ENCODE results near the gene NCKAP1. TPM values are rescaled to one million over a fixed set of nuclear protein-coding genes. Genes with fewer than 3 reads are reported as not detected.

The NCKAP1 gene
- total and polyA plus RNA-seq, 4 donors = 16.1 to 64.2 (median 24.4) TPM

GRCh38 chr2:182937870-182938269 is 100.4 kb downstream of the NCKAP1 start (continued):
- TF ChIP-seq CTCF (IDR thresholded peaks at IDR 0.05; ENCODE audit: low read depth, low read length, missing input control) = no peak

GRCh38 chr2:182933629-182934028 is 104.6 kb downstream of the NCKAP1 start:
- peaks cover under 1 to 16% (median 8%) of the 10 kb centered on the region in 4 donors for H3K36me3 ChIP-seq (ENCODE audit: control insufficient read depth in 4 of 4, insufficient read depth in 3 of 4, low read depth in 1 of 4, low read length in 3 of 4)
- no peak for DNase-seq (ENCODE audit: low spot score)
- 63% methylated on average over 3 of the region's 3 CpGs for WGBS

More at GRCh38 chr2:182933629-182934028, 104.6 kb downstream of the NCKAP1 start:
- Histone ChIP-seq H3K4me3 (ENCODE audit: low read depth in 1 of 3, low read length in 3 of 3) (no peak overlapping the region), H3K27me3 (ENCODE audit: control insufficient read depth in 4 of 4, insufficient read depth in 4 of 4, low read length in 3 of 4) (no peaks in the 10 kb centered on the region), H3K9ac (ENCODE audit: low read depth in 1 of 2, low read length in 2 of 2) (no peak overlapping the region), H3K9me3 (ENCODE audit: control insufficient read depth in 4 of 4, low read length in 3 of 4) (no peaks in the 10 kb centered on the region), H3K4me1 (ENCODE audit: control insufficient read depth in 4 of 4, insufficient read depth in 4 of 4, low read length in 3 of 4) (no peaks in the 10 kb centered on the region), H3K27ac (ENCODE audit: low read depth in 1 of 2, low read length in 2 of 2) (no peak overlapping the region)
- TF ChIP-seq ZBTB33 (IDR thresholded peaks at IDR 0.05) (no peak), RAD21 (IDR thresholded peaks at IDR 0.05) (no peak), CTCF (IDR thresholded peaks at IDR 0.05; ENCODE audit: low read depth, low read length, missing input control) (no peak), JUND (IDR thresholded peaks at IDR 0.05) (no peak), TAF1 (conservative IDR thresholded peaks at IDR 0.05) (no peak), HNF4G (IDR thresholded peaks at IDR 0.05) (no peak), MAX (IDR thresholded peaks at IDR 0.05) (no peak), SP1 (IDR thresholded peaks at IDR 0.05) (no peak), FOXA1 (IDR thresholded peaks at IDR 0.05) (no peak), FOXA2 (IDR thresholded peaks at IDR 0.05) (no peak)
- TF ChIP-seq, protein P1, sequence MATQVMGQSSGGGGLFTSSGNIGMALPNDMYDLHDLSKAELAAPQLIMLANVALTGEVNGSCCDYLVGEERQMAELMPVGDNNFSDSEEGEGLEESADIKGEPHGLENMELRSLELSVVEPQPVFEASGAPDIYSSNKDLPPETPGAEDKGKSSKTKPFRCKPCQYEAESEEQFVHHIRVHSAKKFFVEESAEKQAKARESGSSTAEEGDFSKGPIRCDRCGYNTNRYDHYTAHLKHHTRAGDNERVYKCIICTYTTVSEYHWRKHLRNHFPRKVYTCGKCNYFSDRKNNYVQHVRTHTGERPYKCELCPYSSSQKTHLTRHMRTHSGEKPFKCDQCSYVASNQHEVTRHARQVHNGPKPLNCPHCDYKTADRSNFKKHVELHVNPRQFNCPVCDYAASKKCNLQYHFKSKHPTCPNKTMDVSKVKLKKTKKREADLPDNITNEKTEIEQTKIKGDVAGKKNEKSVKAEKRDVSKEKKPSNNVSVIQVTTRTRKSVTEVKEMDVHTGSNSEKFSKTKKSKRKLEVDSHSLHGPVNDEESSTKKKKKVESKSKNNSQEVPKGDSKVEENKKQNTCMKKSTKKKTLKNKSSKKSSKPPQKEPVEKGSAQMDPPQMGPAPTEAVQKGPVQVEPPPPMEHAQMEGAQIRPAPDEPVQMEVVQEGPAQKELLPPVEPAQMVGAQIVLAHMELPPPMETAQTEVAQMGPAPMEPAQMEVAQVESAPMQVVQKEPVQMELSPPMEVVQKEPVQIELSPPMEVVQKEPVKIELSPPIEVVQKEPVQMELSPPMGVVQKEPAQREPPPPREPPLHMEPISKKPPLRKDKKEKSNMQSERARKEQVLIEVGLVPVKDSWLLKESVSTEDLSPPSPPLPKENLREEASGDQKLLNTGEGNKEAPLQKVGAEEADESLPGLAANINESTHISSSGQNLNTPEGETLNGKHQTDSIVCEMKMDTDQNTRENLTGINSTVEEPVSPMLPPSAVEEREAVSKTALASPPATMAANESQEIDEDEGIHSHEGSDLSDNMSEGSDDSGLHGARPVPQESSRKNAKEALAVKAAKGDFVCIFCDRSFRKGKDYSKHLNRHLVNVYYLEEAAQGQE (IDR thresholded peaks at IDR 0.05) = no peak
- TF ChIP-seq, protein P2, sequence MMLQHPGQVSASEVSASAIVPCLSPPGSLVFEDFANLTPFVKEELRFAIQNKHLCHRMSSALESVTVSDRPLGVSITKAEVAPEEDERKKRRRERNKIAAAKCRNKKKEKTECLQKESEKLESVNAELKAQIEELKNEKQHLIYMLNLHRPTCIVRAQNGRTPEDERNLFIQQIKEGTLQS (IDR thresholded peaks at IDR 0.05) = no peak

Measured in liver (tissue), 9 donors.